T-helper 17 cell (primary cell): ENCODE data around the gene ADAMTS19. TPM values are rescaled to one million over a fixed set of nuclear protein-coding genes. Genes with fewer than 3 reads are reported as not detected.

Experiments used
- ATAC-seq: fragments of 150-1000 bp; cut with Tn5 transposase; 2 replicates; pipeline ENCODE4 v1.10.0; 2021; ENCODE audit warnings: mild to moderate bottlenecking, moderate library complexity
- DNase-seq, 3 donors: peaks; one replicate each; pipeline versions ENCODE4 v3.0.0 to v3.0.0-alpha.2; 2020 to 2021
- H3K9me3 ChIP-seq: one replicate; pipeline ENCODE4 v1.7.0; 2013; ENCODE audit warnings: low read length, mild to moderate bottlenecking; ENCODE audit not compliant: control insufficient read depth, poor library complexity, severe bottlenecking
- H3K27ac Mint-ChIP-seq: one replicate; pipeline ENCODE4 v1.8.0; 2022; ENCODE audit warnings: mild to moderate bottlenecking, moderate library complexity, mixed read lengths
- H3K27me3 Mint-ChIP-seq: one replicate; pipeline ENCODE4 v1.8.0; 2022; ENCODE audit warnings: mixed read lengths
- H3K36me3 Mint-ChIP-seq: one replicate; pipeline ENCODE4 v1.8.0; 2022; ENCODE audit warnings: low read depth, mixed read lengths
- H3K4me1 Mint-ChIP-seq: one replicate; pipeline ENCODE4 v1.8.0; 2022; ENCODE audit warnings: mild to moderate bottlenecking, mixed read lengths
- H3K4me3 Mint-ChIP-seq: one replicate; pipeline ENCODE4 v1.8.0; 2022; ENCODE audit warnings: mild to moderate bottlenecking, moderate library complexity, mixed read lengths
- total RNA-seq, 4 donors: library from RNA in 2 of 4; stranded (reverse) in 2 of 4; gene quantifications; one replicate each; pipeline ENCODE4 v1.2.3 and lab custom pipeline; 2022 to 2026

Gene ADAMTS19
- total RNA-seq, 2 donors from 2014 or later = not detected

GRCh38 chr5:129745997-129746396 lies 285.9 kb downstream of the ADAMTS19 start:
- H3K4me1 Mint-ChIP-seq = no peaks in the 10 kb centered on the region
- no peak for ATAC-seq
- H3K36me3 Mint-ChIP-seq = no peaks in the 10 kb centered on the region
- DNase-seq = no peak
- H3K4me3 Mint-ChIP-seq = no peak overlapping the region
- H3K27ac Mint-ChIP-seq = no peak overlapping the region
- peaks cover 12% of the 10 kb centered on the region for H3K27me3 Mint-ChIP-seq
- no peaks in the 10 kb centered on the region for H3K9me3 ChIP-seq

GRCh38 chr5:129746876-129747275 lies 286.8 kb downstream of the ADAMTS19 start:
- Mint-ChIP-seq H3K4me3 (no peak overlapping the region), H3K27me3 (peaks cover 7% of the 10 kb centered on the region), H3K36me3 (no peaks in the 10 kb centered on the region), H3K27ac (no peak overlapping the region), H3K4me1 (no peaks in the 10 kb centered on the region)
- DNase-seq (no peak), ATAC-seq (no peak)
- no peaks in the 10 kb centered on the region for H3K9me3 ChIP-seq

GRCh38 chr5:129747572-129748407 lies 287.7 kb downstream of the ADAMTS19 start, which contains the start of gene MINAR2:
TSS of gene MINAR2 (plus strand) at chr5:129748094. CDS start at chr5:129748191, 97 bp downstream.
- H3K9me3 ChIP-seq = no peaks in the 10 kb centered on the region
- no peak for ATAC-seq
- Mint-ChIP-seq H3K4me3 (no peak within 1 kb of the TSS), H3K27ac (no peak within 1 kb of the TSS), H3K36me3 (no peaks in the 10 kb centered on the region), H3K27me3 (peaks cover 5% of the 10 kb centered on the region), H3K4me1 (no peaks in the 10 kb centered on the region)
- no peak for DNase-seq

- Mint-ChIP-seq H3K36me3 (no peaks in the 10 kb centered on the region), H3K27me3 (no peaks in the 10 kb centered on the region), H3K27ac (no peak overlapping the region), H3K4me1 (no peaks in the 10 kb centered on the region), H3K4me3 (no peak overlapping the region)
- no peaks in the 10 kb centered on the region for H3K9me3 ChIP-seq
- no peak for DNase-seq
- no peak for ATAC-seq
Measured at GRCh38 chr5:129748913-129749880, 289.1 kb downstream of the ADAMTS19 start.

- ATAC-seq = no peak
- no peaks in the 10 kb centered on the region for H3K4me1 Mint-ChIP-seq
Measured at GRCh38 chr5:129760636-129761325, 300.7 kb downstream of the ADAMTS19 start.

GRCh38 chr5:129763651-129764050 lies 303.6 kb downstream of the ADAMTS19 start:
- no peaks in the 10 kb centered on the region for H3K4me1 Mint-ChIP-seq
- no peak for DNase-seq
- H3K9me3 ChIP-seq = no peaks in the 10 kb centered on the region
- H3K36me3 Mint-ChIP-seq = no peaks in the 10 kb centered on the region
- H3K4me3 Mint-ChIP-seq = no peak overlapping the region
- peaks cover 11% of the 10 kb centered on the region for H3K27me3 Mint-ChIP-seq
- ATAC-seq = no peak
- H3K27ac Mint-ChIP-seq = no peak overlapping the region

More at GRCh38 chr5:129760636-129761325, 300.7 kb downstream of the ADAMTS19 start:
- H3K9me3 ChIP-seq = no peaks in the 10 kb centered on the region
- Mint-ChIP-seq H3K4me3 (no peak overlapping the region), H3K27ac (no peak overlapping the region), H3K27me3 (peaks cover 11% of the 10 kb centered on the region), H3K36me3 (no peaks in the 10 kb centered on the region)
- no peak for DNase-seq

GRCh38 chr5:129766798-129767197 lies 306.7 kb downstream of the ADAMTS19 start:
- no peak overlapping the region for H3K4me3 Mint-ChIP-seq
- ATAC-seq = no peak
- H3K27me3 Mint-ChIP-seq = peaks cover 14% of the 10 kb centered on the region
- H3K36me3 Mint-ChIP-seq = no peaks in the 10 kb centered on the region
- no peaks in the 10 kb centered on the region for H3K9me3 ChIP-seq
- peaks cover 4% of the 10 kb centered on the region for H3K4me1 Mint-ChIP-seq
- no peak overlapping the region for H3K27ac Mint-ChIP-seq
- no peak for DNase-seq

- ATAC-seq = peak; percentile 77
- peak in 2 of 3 donors; percentile 10 to 37 for DNase-seq
- Mint-ChIP-seq H3K4me3 (no peak overlapping the region), H3K4me1 (peaks cover 4% of the 10 kb centered on the region), H3K27ac (no peak overlapping the region), H3K36me3 (no peaks in the 10 kb centered on the region), H3K27me3 (peaks cover 14% of the 10 kb centered on the region)
- H3K9me3 ChIP-seq = no peaks in the 10 kb centered on the region
Measured at GRCh38 chr5:129767927-129768380, 307.9 kb downstream of the ADAMTS19 start.

GRCh38 chr5:129768735-129769134 lies 308.6 kb downstream of the ADAMTS19 start:
- DNase-seq (no peak), ATAC-seq (no peak)
- Mint-ChIP-seq H3K36me3 (peaks cover 2% of the 10 kb centered on the region), H3K4me3 (no peak overlapping the region), H3K4me1 (peaks cover 4% of the 10 kb centered on the region), H3K27me3 (peaks cover 22% of the 10 kb centered on the region), H3K27ac (no peak overlapping the region)
- H3K9me3 ChIP-seq = no peaks in the 10 kb centered on the region

- no peak overlapping the region for H3K27ac Mint-ChIP-seq
- no peaks in the 10 kb centered on the region for H3K9me3 ChIP-seq
- H3K36me3 Mint-ChIP-seq = peaks cover 2% of the 10 kb centered on the region
- H3K4me1 Mint-ChIP-seq = peaks cover 4% of the 10 kb centered on the region
- H3K27me3 Mint-ChIP-seq = peaks cover 15% of the 10 kb centered on the region
- ATAC-seq (no peak), DNase-seq (no peak)
- H3K4me3 Mint-ChIP-seq = no peak overlapping the region
Measured at GRCh38 chr5:129770024-129770820, 310.1 kb downstream of the ADAMTS19 start.

GRCh38 chr5:129771058-129771838 lies 311.1 kb downstream of the ADAMTS19 start:
- no peak overlapping the region for H3K4me3 Mint-ChIP-seq
- DNase-seq (peak in 1 of 3 donors; percentile 31), ATAC-seq (peak; percentile 54)
- H3K27me3 Mint-ChIP-seq = peaks cover 15% of the 10 kb centered on the region
- no peak overlapping the region for H3K27ac Mint-ChIP-seq
- H3K4me1 Mint-ChIP-seq = peaks cover 4% of the 10 kb centered on the region
- H3K36me3 Mint-ChIP-seq = peaks cover 2% of the 10 kb centered on the region
- no peaks in the 10 kb centered on the region for H3K9me3 ChIP-seq
